ENCODE data around the gene LRPAP1. TPM values are rescaled to one million over a fixed set of nuclear protein-coding genes. Genes with fewer than 3 reads are reported as not detected.

LRPAP1 gene
- total RNA-seq, 4 donors from 2014 or later: 67.5 to 187 (median 137) TPM

DNA sequence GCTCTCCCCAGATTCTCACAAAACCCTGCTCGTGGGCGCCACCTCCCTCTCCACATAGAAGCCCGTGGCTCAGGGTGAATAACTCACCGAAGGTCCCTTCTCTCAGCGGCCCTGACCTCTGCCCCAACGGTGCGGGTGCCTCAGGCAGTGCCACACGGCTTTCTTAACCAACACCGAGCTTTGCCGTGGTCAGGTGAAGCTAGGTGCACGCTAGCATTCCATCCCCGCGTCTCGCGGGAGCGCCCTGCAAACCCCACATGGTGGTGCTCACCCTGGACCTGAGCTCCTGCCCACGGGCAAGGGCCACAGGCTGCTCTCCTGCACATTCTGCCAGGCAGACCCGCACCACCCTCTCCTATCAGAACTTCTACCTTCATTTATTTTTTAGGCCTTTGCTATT lies 18.4 kb downstream of the LRPAP1 start:
- no peak for TF ChIP-seq CTCF (IDR thresholded peaks at IDR 0.05; ENCODE audit: low read depth)

DNA sequence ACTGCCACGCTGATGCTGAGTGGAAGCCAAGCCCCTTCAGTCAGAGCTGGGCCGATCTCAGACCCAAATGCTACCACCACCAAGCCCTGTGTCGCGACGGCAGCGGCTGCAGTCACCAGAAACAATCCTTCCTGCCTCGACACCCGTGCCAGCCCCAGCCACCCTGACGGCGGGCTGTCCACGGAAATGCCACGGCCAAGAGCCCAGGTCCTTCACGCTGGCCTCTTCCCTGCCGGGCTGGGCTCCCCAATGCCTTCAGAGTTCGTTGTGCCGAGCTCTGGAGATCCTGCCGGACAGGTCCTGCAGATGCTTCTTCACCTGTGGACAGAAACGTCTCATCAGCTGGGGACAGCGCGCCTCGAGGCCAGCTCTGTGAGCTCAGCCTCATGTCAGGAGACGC lies 19.5 kb downstream of the LRPAP1 start:
- no peak for TF ChIP-seq CTCF (IDR thresholded peaks at IDR 0.05; ENCODE audit: low read depth)

GRCh38 chr4:3512279-3512678 lies 19.9 kb downstream of the LRPAP1 start:
- no peak for TF ChIP-seq CTCF (IDR thresholded peaks at IDR 0.05; ENCODE audit: low read depth)

DNA sequence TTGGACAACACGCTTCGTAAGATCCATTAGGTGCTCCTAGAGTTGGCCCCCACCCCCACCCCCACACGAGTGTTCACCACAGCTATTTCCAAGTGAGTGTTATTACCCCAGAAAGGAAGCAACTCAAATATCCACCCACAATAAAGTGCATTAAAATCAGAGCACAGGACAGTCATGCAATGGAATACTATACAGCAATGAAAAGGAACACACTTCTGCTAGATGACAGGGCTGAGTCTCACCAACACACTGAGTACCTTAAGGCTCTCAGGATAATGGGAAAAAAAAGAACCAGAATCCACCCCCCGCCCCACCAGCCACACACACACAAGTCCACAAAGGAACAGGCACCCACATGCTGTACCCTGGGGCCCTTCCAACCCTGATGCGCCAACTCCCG lies 21.0 kb downstream of the LRPAP1 start:
- no peak for TF ChIP-seq CTCF (IDR thresholded peaks at IDR 0.05; ENCODE audit: low read depth)

DNA sequence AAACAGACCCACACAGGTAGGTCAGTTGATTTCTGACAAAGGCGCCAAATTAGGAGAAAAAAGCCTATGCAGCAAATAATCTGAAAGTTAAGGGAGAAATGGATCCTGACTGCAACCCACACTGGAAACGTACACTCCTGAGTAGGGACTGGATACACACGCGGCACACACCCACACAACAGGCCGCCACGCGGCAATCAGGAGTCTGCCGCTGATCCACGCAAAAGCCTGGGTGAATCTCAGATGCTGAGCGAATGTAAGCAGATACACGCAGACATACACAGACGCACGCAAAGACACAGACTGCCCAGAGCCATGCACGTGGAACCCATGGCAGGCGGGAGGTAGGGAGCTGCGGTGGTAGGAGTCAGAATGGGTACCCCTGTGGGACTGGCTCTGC lies 21.7 kb downstream of the LRPAP1 start:
- TF ChIP-seq CTCF (IDR thresholded peaks at IDR 0.05; ENCODE audit: low read depth): no peak

- TF ChIP-seq CTCF (IDR thresholded peaks at IDR 0.05; ENCODE audit: low read depth): no peak
These were observed 23.7 kb downstream of the LRPAP1 start for GRCh38 chr4:3508542-3508941.

GRCh38 chr4:3505231-3505630 lies 27.0 kb downstream of the LRPAP1 start:
- no peak for TF ChIP-seq CTCF (IDR thresholded peaks at IDR 0.05; ENCODE audit: low read depth)

Data from subcutaneous adipose tissue (tissue), 4 donors.